HepG2 (cell line): Measurements from ENCODE around the gene HSPA1B.

ENCODE experiments used
- EP300 ChIP-seq, 3 experiments: sonication (generic) in 1 of 3; formaldehyde crosslinking in 1 of 3; IDR thresholded peaks; 2 replicates each; pipeline versions ENCODE4 v1.5.1 to v1.6.1; 2011 to 2020; ENCODE audit warnings: low read depth in 2 of 3, low read length in 2 of 3, borderline replicate concordance in 1 of 3, improper control_type of control experiment in 1 of 3, mild to moderate bottlenecking in 1 of 3, missing genetic modification reagents in 1 of 3, moderate library complexity in 1 of 3
- FOXP1 ChIP-seq, 2 experiments: fragments of 450-650 bp in 1 of 2; IDR thresholded peaks; 2 replicates each; pipeline ENCODE4 v1.6.1; 2017 to 2018; ENCODE audit warnings: antibody characterized with exemption in 1 of 2
- GMEB2 ChIP-seq: IDR thresholded peaks from 2 replicates; pipeline ENCODE4 v1.6.1; 2016; ENCODE audit warnings: missing biosample characterization, missing genetic modification reagents, low read depth
- RAD21 ChIP-seq: fragments of 450-650 bp; formaldehyde crosslinking; IDR thresholded peaks from 2 replicates; pipeline ENCODE4 v1.5.0; 2020; ENCODE audit warnings: mild to moderate bottlenecking
- SIN3B ChIP-seq: fragments of 150-350 bp; IDR thresholded peaks from 2 replicates; pipeline ENCODE4 v1.6.1; 2014; ENCODE audit warnings: low read length
- SMC3 ChIP-seq: IDR thresholded peaks from 2 replicates; pipeline ENCODE4 v1.6.1; 2011; ENCODE audit warnings: low read length, improper control_type of control experiment
- TAF1 ChIP-seq: sonication (generic); formaldehyde crosslinking; IDR thresholded peaks from 2 replicates; pipeline ENCODE4 v1.4.0; 2020; ENCODE audit warnings: missing genetic modification reagents
- ZNF138 ChIP-seq: sonication (generic); formaldehyde crosslinking; IDR thresholded peaks from 2 replicates; pipeline ENCODE4 v1.5.0; 2020; ENCODE audit warnings: mild to moderate bottlenecking, low read depth, missing genetic modification reagents
- ZNF292 ChIP-seq: sonication (generic); formaldehyde crosslinking; IDR thresholded peaks from 2 replicates; pipeline ENCODE4 v1.8.1; 2022; ENCODE audit warnings: mild to moderate bottlenecking, low read depth, missing genetic modification reagents, borderline replicate concordance
- ZNF329 ChIP-seq: sonication (generic); formaldehyde crosslinking; IDR thresholded peaks from 2 replicates; pipeline ENCODE4 v1.9.0; 2021; ENCODE audit warnings: low read depth, mild to moderate bottlenecking, missing genetic modification reagents

DNA sequence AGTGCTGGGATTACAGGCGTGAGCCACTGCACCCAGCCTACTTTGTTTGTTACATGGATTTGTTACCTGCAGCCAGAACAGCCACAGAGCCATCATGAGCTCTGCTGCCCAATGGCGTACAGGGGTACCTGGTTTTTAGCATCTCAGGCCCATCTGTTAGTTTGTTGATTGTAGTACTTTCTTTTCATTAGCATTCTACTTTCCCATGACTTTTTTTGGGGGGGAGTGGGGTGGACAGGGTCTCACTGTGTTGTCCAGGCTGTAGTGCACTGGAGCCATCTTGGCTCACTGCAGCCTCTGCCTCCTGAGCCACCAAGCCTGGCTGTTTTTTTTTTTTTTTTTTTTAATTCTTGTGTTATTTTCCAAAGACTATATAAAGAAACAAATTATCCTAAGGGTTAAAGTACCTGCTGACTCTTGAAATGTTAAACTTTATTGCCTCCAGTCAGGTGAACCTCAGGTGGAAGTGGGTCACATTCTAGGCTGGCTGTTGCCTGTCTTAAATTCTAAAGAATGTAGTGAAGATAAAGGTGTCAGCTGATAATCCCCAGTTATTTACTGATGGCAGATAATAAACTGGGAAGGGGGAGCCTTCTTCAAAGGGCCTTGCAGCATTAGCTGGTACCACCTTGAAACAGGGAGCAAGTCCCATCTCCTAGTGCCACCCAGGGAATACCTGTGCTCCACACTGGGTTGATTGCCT is 19.9 kb downstream of the HSPA1B start:
- TF ChIP-seq ZNF138 (CRISPR knock-in tag) (no peak), FOXP1 (IDR thresholded peaks at IDR 0.05) (no peak), FOXP1 (CRISPR knock-in tag; IDR thresholded peaks at IDR 0.05) (no peak), RAD21 (CRISPR knock-in tag) (no peak), GMEB2 (CRISPR knock-in tag) (no peak), TAF1 (CRISPR knock-in tag) (no peak), SMC3 (no peak), ZNF329 (CRISPR knock-in tag) (no peak), SIN3B (no peak), EP300 (IDR thresholded peaks at IDR 0.05; ENCODE audit: low read depth in 2 of 2, low read length in 2 of 2) (no peak), EP300 (CRISPR knock-in tag; IDR thresholded peaks at IDR 0.05; ENCODE audit: borderline replicate concordance) (no peak), ZNF292 (CRISPR knock-in tag) (no peak)
